Endothelial cell (in vitro differentiated cells): ENCODE measurements around the gene CUL9. TPM values are rescaled to one million over a fixed set of nuclear protein-coding genes. Genes with fewer than 3 reads are reported as not detected.
A peak's percentile ranks its signal among the peaks of the same experiment; 100 is the strongest.

ENCODE experiments used
- DNase-seq: peaks from one replicate; pipeline ENCODE4 v3.0.0; 2021; ENCODE audit warnings: low spot score
- H3K27ac Mint-ChIP-seq: one replicate; pipeline ENCODE4 v1.8.0; 2021; ENCODE audit warnings: mixed read lengths, inconsistent platforms; ENCODE audit not compliant: unreplicated experiment
- H3K27me3 Mint-ChIP-seq: one replicate; pipeline ENCODE4 v1.8.0; 2021; ENCODE audit warnings: mild to moderate bottlenecking, moderate library complexity, mixed read lengths, inconsistent platforms; ENCODE audit not compliant: unreplicated experiment
- H3K36me3 Mint-ChIP-seq: one replicate; pipeline ENCODE4 v1.8.0; 2021; ENCODE audit warnings: mild to moderate bottlenecking, low read depth, mixed read lengths, inconsistent platforms; ENCODE audit not compliant: unreplicated experiment
- H3K4me1 Mint-ChIP-seq: one replicate; pipeline ENCODE4 v1.8.0; 2021; ENCODE audit warnings: mild to moderate bottlenecking, mixed read lengths, inconsistent platforms; ENCODE audit not compliant: unreplicated experiment
- H3K4me3 Mint-ChIP-seq: one replicate; pipeline ENCODE4 v1.8.0; 2021; ENCODE audit warnings: mild to moderate bottlenecking, mixed read lengths, inconsistent platforms; ENCODE audit not compliant: unreplicated experiment
- H3K9me3 Mint-ChIP-seq: one replicate; pipeline ENCODE4 v1.8.0; 2021; ENCODE audit warnings: mixed read lengths, inconsistent platforms; ENCODE audit not compliant: unreplicated experiment
- CTCF ChIP-seq: fragments of 200-600 bp; sonication (generic); IDR thresholded peaks from one replicate; pipeline ENCODE4 v1.5.0; 2021; ENCODE audit warnings: antibody characterized with exemption; ENCODE audit not compliant: unreplicated experiment
- total RNA-seq: library from RNA; stranded (reverse); fragmentation: NEBNext Ultra II Directional; extraction: Animal tissue kit (Norgen Biotek cat#: 25700); gene quantifications from one replicate; pipeline ENCODE4 v1.2.1, GENCODE V29; 2021; ENCODE audit not compliant: unreplicated experiment

CUL9 gene
- total RNA-seq, 1 donor from 2014 or later = 55.4 TPM

GRCh38 chr6:43203029-43203717 is 21.2 kb downstream of the CUL9 start:
- H3K4me1 Mint-ChIP-seq = peaks cover 13% of the 10 kb centered on the region
- DNase-seq = no peak
- no peak overlapping the region for H3K4me3 Mint-ChIP-seq
- H3K9me3 Mint-ChIP-seq = no peaks in the 10 kb centered on the region
- H3K27ac Mint-ChIP-seq = no peak overlapping the region
- no peak for TF ChIP-seq CTCF
- H3K27me3 Mint-ChIP-seq = peaks cover 9% of the 10 kb centered on the region
- H3K36me3 Mint-ChIP-seq = peaks cover 29% of the 10 kb centered on the region

- no peak for DNase-seq
- peaks cover 13% of the 10 kb centered on the region for H3K4me1 Mint-ChIP-seq
- no peak overlapping the region for H3K4me3 Mint-ChIP-seq
- peaks cover 9% of the 10 kb centered on the region for H3K27me3 Mint-ChIP-seq
- no peak overlapping the region for H3K27ac Mint-ChIP-seq
- H3K9me3 Mint-ChIP-seq = no peaks in the 10 kb centered on the region
- no peak for TF ChIP-seq CTCF
- H3K36me3 Mint-ChIP-seq = peaks cover 29% of the 10 kb centered on the region
These were observed 21.7 kb downstream of the CUL9 start for GRCh38 chr6:43203718-43204095.

GRCh38 chr6:43204271-43205105 is 22.5 kb downstream of the CUL9 start:
- no peak for DNase-seq
- no peak for TF ChIP-seq CTCF
- H3K4me1 Mint-ChIP-seq = peaks cover 13% of the 10 kb centered on the region
- no peak overlapping the region for H3K27ac Mint-ChIP-seq
- peaks cover 9% of the 10 kb centered on the region for H3K27me3 Mint-ChIP-seq
- no peaks in the 10 kb centered on the region for H3K9me3 Mint-ChIP-seq
- peaks cover 29% of the 10 kb centered on the region for H3K36me3 Mint-ChIP-seq
- no peak overlapping the region for H3K4me3 Mint-ChIP-seq

GRCh38 chr6:43205849-43206248 is 23.9 kb downstream of the CUL9 start:
- Mint-ChIP-seq H3K4me3 (peak overlapping the region; percentile 59), H3K27ac (no peak overlapping the region), H3K36me3 (peaks cover 21% of the 10 kb centered on the region), H3K9me3 (no peaks in the 10 kb centered on the region), H3K27me3 (peaks cover 6% of the 10 kb centered on the region), H3K4me1 (peaks cover 4% of the 10 kb centered on the region)
- no peak for DNase-seq
- TF ChIP-seq CTCF = no peak

GRCh38 chr6:43207286-43207685 is 25.3 kb downstream of the CUL9 start:
- Mint-ChIP-seq H3K9me3 (no peaks in the 10 kb centered on the region), H3K4me3 (no peak overlapping the region), H3K27ac (no peak overlapping the region), H3K27me3 (peaks cover 4% of the 10 kb centered on the region), H3K36me3 (peaks cover 16% of the 10 kb centered on the region), H3K4me1 (peaks cover 4% of the 10 kb centered on the region)
- DNase-seq = no peak
- no peak for TF ChIP-seq CTCF
